OCI-LY7 (cell line): ENCODE data around the gene CPA3.

Experiments
- EZH2phosphoT487 ChIP-seq: fragments of 200-600 bp; sonication (generic); IDR thresholded peaks from 2 replicates; pipeline ENCODE4 v1.6.1; 2018; ENCODE audit warnings: low read depth, borderline replicate concordance, mild to moderate bottlenecking, mixed run types, antibody characterized with exemption, low read length, moderate library complexity, mixed read lengths
- TF ChIP-seq, protein P1 (sequence below): fragments of 200-600 bp; sonication (generic); conservative IDR thresholded peaks from 2 replicates; pipeline ENCODE4 v1.5.1; 2014; ENCODE audit warnings: mild to moderate bottlenecking, antibody characterized with exemption, low read length, moderate library complexity, mixed read lengths

DNA sequence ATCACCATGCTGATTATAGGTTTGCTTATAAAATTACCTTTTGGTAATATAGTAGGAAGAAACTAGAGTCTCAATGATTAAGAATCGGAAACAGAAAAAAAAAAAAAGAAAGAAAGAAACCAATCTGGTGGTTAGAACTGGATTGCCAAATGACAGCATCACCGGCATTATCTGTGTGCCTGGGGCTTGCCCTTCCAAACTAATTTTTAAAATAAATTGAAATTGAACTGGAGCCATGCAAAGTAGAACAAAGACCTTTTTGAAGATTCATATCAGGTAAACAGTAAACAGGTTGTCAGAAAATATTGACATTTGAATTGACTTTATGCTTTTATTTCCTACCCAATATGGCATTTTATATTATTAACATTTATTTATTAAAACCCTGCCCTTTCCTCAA lies 48.7 kb upstream of the CPA3 start:
- TF ChIP-seq, protein P1, sequence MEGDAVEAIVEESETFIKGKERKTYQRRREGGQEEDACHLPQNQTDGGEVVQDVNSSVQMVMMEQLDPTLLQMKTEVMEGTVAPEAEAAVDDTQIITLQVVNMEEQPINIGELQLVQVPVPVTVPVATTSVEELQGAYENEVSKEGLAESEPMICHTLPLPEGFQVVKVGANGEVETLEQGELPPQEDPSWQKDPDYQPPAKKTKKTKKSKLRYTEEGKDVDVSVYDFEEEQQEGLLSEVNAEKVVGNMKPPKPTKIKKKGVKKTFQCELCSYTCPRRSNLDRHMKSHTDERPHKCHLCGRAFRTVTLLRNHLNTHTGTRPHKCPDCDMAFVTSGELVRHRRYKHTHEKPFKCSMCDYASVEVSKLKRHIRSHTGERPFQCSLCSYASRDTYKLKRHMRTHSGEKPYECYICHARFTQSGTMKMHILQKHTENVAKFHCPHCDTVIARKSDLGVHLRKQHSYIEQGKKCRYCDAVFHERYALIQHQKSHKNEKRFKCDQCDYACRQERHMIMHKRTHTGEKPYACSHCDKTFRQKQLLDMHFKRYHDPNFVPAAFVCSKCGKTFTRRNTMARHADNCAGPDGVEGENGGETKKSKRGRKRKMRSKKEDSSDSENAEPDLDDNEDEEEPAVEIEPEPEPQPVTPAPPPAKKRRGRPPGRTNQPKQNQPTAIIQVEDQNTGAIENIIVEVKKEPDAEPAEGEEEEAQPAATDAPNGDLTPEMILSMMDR = no peak
- TF ChIP-seq EZH2phosphoT487 = no peak
